OCI-LY3 (cell line): ENCODE data around the gene CTDP1.

Experiments
- H2AFZ ChIP-seq: fragments of 200-600, 300-600 bp; shearing (Covaris generic); 2 replicates; pipeline ENCODE4 v1.6.0; 2014; ENCODE audit warnings: antibody characterized with exemption, low read depth, low read length
- H3K27ac ChIP-seq: fragments of 200-600, 300-600 bp; sonication (generic); 2 replicates; pipeline ENCODE4 v1.5.1; 2014; ENCODE audit warnings: mild to moderate bottlenecking, low read length, moderate library complexity, mixed read lengths
- H3K27me3 ChIP-seq: fragments of 200-600, 300-600 bp; sonication (generic); 2 replicates; pipeline ENCODE4 v1.6.1; 2014; ENCODE audit warnings: low read depth, low read length, mixed read lengths
- H3K36me3 ChIP-seq: fragments of 200-600, 300-600 bp; sonication (generic); replicated peaks from 2 replicates; pipeline ENCODE3; 2014; ENCODE audit warnings: low read depth, low read length, mixed read lengths
- H3K4me1 ChIP-seq: fragments of 300-600, 200-600 bp; sonication (generic); 2 replicates; pipeline ENCODE4 v1.6.1; 2014; ENCODE audit warnings: low read length, mixed read lengths
- H3K4me2 ChIP-seq: fragments of 200-600, 300-600 bp; sonication (generic); 2 replicates; pipeline ENCODE4 v1.6.1; 2014; ENCODE audit warnings: low read length, mixed read lengths
- H3K4me3 ChIP-seq: fragments of 300-600, 200-600 bp; sonication (generic); 2 replicates; pipeline ENCODE4 v1.5.1; 2014; ENCODE audit warnings: antibody characterized with exemption, mild to moderate bottlenecking, low read length, moderate library complexity
- H3K79me2 ChIP-seq: fragments of 300-600, 200-600 bp; shearing (Covaris generic); 2 replicates; pipeline ENCODE4 v1.6.1; 2014; ENCODE audit warnings: mild to moderate bottlenecking, low read length, mixed read lengths
- H3K9ac ChIP-seq: fragments of 300-600, 200-600 bp; shearing (Covaris generic); 2 replicates; pipeline ENCODE4 v1.6.0; 2014; ENCODE audit warnings: mild to moderate bottlenecking, low read length, moderate library complexity
- H3K9me3 ChIP-seq: fragments of 200-600, 300-600 bp; shearing (Covaris generic); 2 replicates; pipeline ENCODE4 v1.6.1; 2014; ENCODE audit warnings: low read length, mixed read lengths; ENCODE audit not compliant: insufficient read depth
- H4K20me1 ChIP-seq: fragments of 200-600, 300-600 bp; sonication (generic); 2 replicates; pipeline ENCODE4 v1.6.1; 2016; ENCODE audit warnings: low read length, mixed read lengths; ENCODE audit not compliant: insufficient read depth
- CTCF ChIP-seq: fragments of 200-600, 300-600 bp; sonication (generic); IDR thresholded peaks from 2 replicates; pipeline ENCODE4 v1.5.1; 2014; ENCODE audit warnings: antibody characterized with exemption, low read length, low read depth
- EZH2phosphoT487 ChIP-seq: fragments of 200-600 bp; shearing (Covaris generic); IDR thresholded peaks from 2 replicates; pipeline ENCODE4 v1.6.1; 2018; ENCODE audit warnings: antibody characterized with exemption, mixed run types, low read depth

The CTDP1 gene

GRCh38 chr18:79726721-79727120 is 47.1 kb downstream of the CTDP1 start:
- H3K9me3 ChIP-seq: peaks cover 4% of the 10 kb centered on the region; the same call in 1 of the 2 replicates
- no peak overlapping the region for H3K4me3 ChIP-seq
- no peak overlapping the region for H3K9ac ChIP-seq
- no peak overlapping the region for H3K4me2 ChIP-seq
- H3K27me3 ChIP-seq: no peaks in the 10 kb centered on the region
- H3K4me1 ChIP-seq: no peaks in the 10 kb centered on the region
- no peak overlapping the region for H2AFZ ChIP-seq
- H4K20me1 ChIP-seq: peaks cover 5% of the 10 kb centered on the region; the same call in 1 of the 2 replicates
- peaks cover 23% of the 10 kb centered on the region for H3K79me2 ChIP-seq
- peaks cover 68% of the 10 kb centered on the region for H3K36me3 ChIP-seq
- H3K27ac ChIP-seq: no peak overlapping the region
- TF ChIP-seq CTCF: no peak
- TF ChIP-seq EZH2phosphoT487: no peak

- Histone ChIP-seq H3K9me3 (peaks cover 8% of the 10 kb centered on the region; the same call in 1 of the 2 replicates), H4K20me1 (peaks cover 5% of the 10 kb centered on the region; the same call in 1 of the 2 replicates), H3K27me3 (no peaks in the 10 kb centered on the region), H3K4me2 (no peak overlapping the region), H3K27ac (no peak overlapping the region), H3K4me1 (no peaks in the 10 kb centered on the region), H2AFZ (no peak overlapping the region), H3K79me2 (peaks cover 23% of the 10 kb centered on the region), H3K4me3 (no peak overlapping the region), H3K9ac (no peak overlapping the region), H3K36me3 (peaks cover 71% of the 10 kb centered on the region)
- TF ChIP-seq EZH2phosphoT487: no peak
- TF ChIP-seq CTCF: no peak
These were observed 47.6 kb downstream of the CTDP1 start for GRCh38 chr18:79727211-79727610.

GRCh38 chr18:79728931-79729586 is 49.5 kb downstream of the CTDP1 start:
- H4K20me1 ChIP-seq: peaks cover 5% of the 10 kb centered on the region; the same call in 1 of the 2 replicates
- H3K36me3 ChIP-seq: peaks cover 75% of the 10 kb centered on the region
- H3K27me3 ChIP-seq: no peaks in the 10 kb centered on the region
- H3K9ac ChIP-seq: no peak overlapping the region
- peaks cover 23% of the 10 kb centered on the region for H3K79me2 ChIP-seq
- no peaks in the 10 kb centered on the region for H3K4me1 ChIP-seq
- TF ChIP-seq EZH2phosphoT487: no peak
- TF ChIP-seq CTCF: no peak
- H2AFZ ChIP-seq: no peak overlapping the region
- H3K4me2 ChIP-seq: no peak overlapping the region
- no peak overlapping the region for H3K27ac ChIP-seq
- H3K9me3 ChIP-seq: peaks cover 8% of the 10 kb centered on the region; the same call in 1 of the 2 replicates
- no peak overlapping the region for H3K4me3 ChIP-seq

GRCh38 chr18:79729611-79730010 is 50.0 kb downstream of the CTDP1 start:
- Histone ChIP-seq H3K9ac (no peak overlapping the region), H3K27me3 (no peaks in the 10 kb centered on the region), H3K4me3 (no peak overlapping the region), H2AFZ (no peak overlapping the region), H3K9me3 (peaks cover 8% of the 10 kb centered on the region; the same call in 1 of the 2 replicates), H3K79me2 (peaks cover 23% of the 10 kb centered on the region), H3K36me3 (peaks cover 70% of the 10 kb centered on the region), H3K4me1 (no peaks in the 10 kb centered on the region), H3K27ac (no peak overlapping the region), H4K20me1 (peaks cover 5% of the 10 kb centered on the region; the same call in 1 of the 2 replicates), H3K4me2 (no peak overlapping the region)
- TF ChIP-seq EZH2phosphoT487 (no peak), CTCF (no peak)
